ENCODE measurements around the gene KCTD3. TPM values are rescaled to one million over a fixed set of nuclear protein-coding genes. Genes with fewer than 3 reads are reported as not detected.

Gene KCTD3
- total and polyA plus RNA-seq, 10 of the 15 experiments (the other 5 are each of a cell fraction or from before 2014, with no cell fraction given), result 3.6 to 19.8 (median 10.7) TPM

GRCh38 chr1:215640429-215641148 is 73.5 kb downstream of the KCTD3 start (continued):
- TF ChIP-seq, protein P1, sequence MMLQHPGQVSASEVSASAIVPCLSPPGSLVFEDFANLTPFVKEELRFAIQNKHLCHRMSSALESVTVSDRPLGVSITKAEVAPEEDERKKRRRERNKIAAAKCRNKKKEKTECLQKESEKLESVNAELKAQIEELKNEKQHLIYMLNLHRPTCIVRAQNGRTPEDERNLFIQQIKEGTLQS (IDR thresholded peaks at IDR 0.05; ENCODE audit: borderline replicate concordance, extremely low read depth, low read depth, low read length), result no peak

GRCh38 chr1:215643592-215644321 is 76.7 kb downstream of the KCTD3 start:
- intact Hi-C loops (cut with micrococcal nuclease; ENCODE audit: unreplicated experiment) (no loop called here), in situ Hi-C loops (cut with MboI) (no loop called here)
- Histone ChIP-seq H3K9me3 (replicated peaks; ENCODE audit: control insufficient read depth, insufficient read depth, low read length) (no peaks in the 10 kb centered on the region), H3K4me1 (ENCODE audit: control insufficient read depth, insufficient read depth, low read length) (no peaks in the 10 kb centered on the region), H3K79me2 (ENCODE audit: control insufficient read depth, insufficient read depth, low read length) (no peaks in the 10 kb centered on the region), H3K4me2 (ENCODE audit: control insufficient read depth, insufficient read depth) (no peak overlapping the region), H3K27me3 (replicated peaks in 1 of 2; ENCODE audit: control insufficient read depth in 2 of 2, insufficient read depth in 2 of 2, low read length in 1 of 2) (no peaks in the 10 kb centered on the region), H2AFZ (ENCODE audit: control insufficient read depth, low read depth, low read length) (no peak overlapping the region), H3K27ac (ENCODE audit: control insufficient read depth, insufficient read depth) (no peak overlapping the region), H3K36me3 (ENCODE audit: control insufficient read depth in 2 of 2, insufficient read depth in 2 of 2, low read length in 1 of 2) (no peaks in the 10 kb centered on the region), H3K4me3 (no peak overlapping the region), H4K20me1 (ENCODE audit: control insufficient read depth, insufficient read depth) (no peaks in the 10 kb centered on the region), H3K9ac (ENCODE audit: control insufficient read depth, insufficient read depth, low read length) (no peak overlapping the region)
- POLR2A ChIA-PET, result interaction anchor here (0.7 kb wide), 1 partner anchor 7 kb away, joined by 4 read pairs; no protein-coding TSS in a partner anchor
- DNase-seq (ENCODE audit: low read depth, low spot score), result no peak
- CTCF ChIA-PET, result interaction anchor here (1.5 kb wide), 1 partner anchor 30 kb away, joined by 3 read pairs; no protein-coding TSS in a partner anchor
- no TSS peak for BruUV-seq (replicated peaks)
- 30% methylated on average over 4 of the region's 4 CpGs for WGBS (ENCODE audit: insufficient coverage, insufficient replicate concordance, low lambda C conversion rate, missing lambda C conversion rate)
- no peak for FAIRE-seq
- ATAC-seq, result no peak
- SMC1A ChIA-PET (ENCODE audit: uncharacterized antibody, unreplicated experiment), result interaction anchor here (1.0 to 9.3 kb wide), 2 partner anchors 23 to 28 kb away, joined by 3 to 60 read pairs; no protein-coding TSS in a partner anchor
- RAD21 ChIA-PET (ENCODE audit: unreplicated experiment), result interaction anchor here (0.6 kb wide), 1 partner anchor 1162 kb away, joined by 3 read pairs; no protein-coding TSS in a partner anchor
- TF ChIP-seq, protein P2, sequence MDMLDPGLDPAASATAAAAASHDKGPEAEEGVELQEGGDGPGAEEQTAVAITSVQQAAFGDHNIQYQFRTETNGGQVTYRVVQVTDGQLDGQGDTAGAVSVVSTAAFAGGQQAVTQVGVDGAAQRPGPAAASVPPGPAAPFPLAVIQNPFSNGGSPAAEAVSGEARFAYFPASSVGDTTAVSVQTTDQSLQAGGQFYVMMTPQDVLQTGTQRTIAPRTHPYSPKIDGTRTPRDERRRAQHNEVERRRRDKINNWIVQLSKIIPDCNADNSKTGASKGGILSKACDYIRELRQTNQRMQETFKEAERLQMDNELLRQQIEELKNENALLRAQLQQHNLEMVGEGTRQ (IDR thresholded peaks at IDR 0.05; ENCODE audit: borderline replicate concordance, low read depth, low read length), result no peak
- TF ChIP-seq MXI1 (IDR thresholded peaks at IDR 0.05; ENCODE audit: low read depth, low read length) (no peak), RB1 (IDR thresholded peaks at IDR 0.05; ENCODE audit: borderline replicate concordance) (no peak), POLR2AphosphoS2 (IDR thresholded peaks at IDR 0.05; ENCODE audit: low read depth, low read length) (no peak), CBFB (IDR thresholded peaks at IDR 0.05; ENCODE audit: low read depth) (no peak), ZBTB4 (CRISPR knock-in tag; IDR thresholded peaks at IDR 0.05) (no peak)
- TF ChIP-seq, protein P3, sequence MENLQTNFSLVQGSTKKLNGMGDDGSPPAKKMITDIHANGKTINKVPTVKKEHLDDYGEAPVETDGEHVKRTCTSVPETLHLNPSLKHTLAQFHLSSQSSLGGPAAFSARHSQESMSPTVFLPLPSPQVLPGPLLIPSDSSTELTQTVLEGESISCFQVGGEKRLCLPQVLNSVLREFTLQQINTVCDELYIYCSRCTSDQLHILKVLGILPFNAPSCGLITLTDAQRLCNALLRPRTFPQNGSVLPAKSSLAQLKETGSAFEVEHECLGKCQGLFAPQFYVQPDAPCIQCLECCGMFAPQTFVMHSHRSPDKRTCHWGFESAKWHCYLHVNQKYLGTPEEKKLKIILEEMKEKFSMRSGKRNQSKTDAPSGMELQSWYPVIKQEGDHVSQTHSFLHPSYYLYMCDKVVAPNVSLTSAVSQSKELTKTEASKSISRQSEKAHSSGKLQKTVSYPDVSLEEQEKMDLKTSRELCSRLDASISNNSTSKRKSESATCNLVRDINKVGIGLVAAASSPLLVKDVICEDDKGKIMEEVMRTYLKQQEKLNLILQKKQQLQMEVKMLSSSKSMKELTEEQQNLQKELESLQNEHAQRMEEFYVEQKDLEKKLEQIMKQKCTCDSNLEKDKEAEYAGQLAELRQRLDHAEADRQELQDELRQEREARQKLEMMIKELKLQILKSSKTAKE (IDR thresholded peaks at IDR 0.05; ENCODE audit: low read depth, poor library complexity, severe bottlenecking), result no peak
